WI38 (cell line): ENCODE results near the gene SETBP1.

Experiments
- H3K4me3 ChIP-seq: 2 replicates; pipeline ENCODE4 v1.5.1; 2011; ENCODE audit warnings: low read depth, mild to moderate bottlenecking, control low read depth, low read length
- CTCF ChIP-seq: IDR thresholded peaks from 2 replicates; pipeline ENCODE4 v1.5.1; 2012; ENCODE audit warnings: low read depth, mild to moderate bottlenecking, control low read depth, low read length

Gene SETBP1

GRCh38 chr18:44838971-44839666 lies 158.4 kb downstream of the SETBP1 start:
- TF ChIP-seq CTCF: no peak
- no peak overlapping the region for H3K4me3 ChIP-seq

GRCh38 chr18:44840058-44840790 lies 159.5 kb downstream of the SETBP1 start:
- TF ChIP-seq CTCF: no peak
- H3K4me3 ChIP-seq: no peak overlapping the region

- no peak for TF ChIP-seq CTCF
Measured at GRCh38 chr18:44841221-44841620, 160.5 kb downstream of the SETBP1 start.

GRCh38 chr18:44841752-44842587 lies 161.3 kb downstream of the SETBP1 start:
- H3K4me3 ChIP-seq: no peak overlapping the region
- TF ChIP-seq CTCF: no peak

More at GRCh38 chr18:44841221-44841620, 160.5 kb downstream of the SETBP1 start:
- no peak overlapping the region for H3K4me3 ChIP-seq

- no peak overlapping the region for H3K4me3 ChIP-seq
- no peak for TF ChIP-seq CTCF
Measured at GRCh38 chr18:44842588-44843412, 162.1 kb downstream of the SETBP1 start.

GRCh38 chr18:44844486-44844885 lies 163.8 kb downstream of the SETBP1 start:
- TF ChIP-seq CTCF: no peak
- no peak overlapping the region for H3K4me3 ChIP-seq
